Measurements from ENCODE around the gene GRIP2.

- TF ChIP-seq EZH2 (IDR thresholded peaks at IDR 0.05; ENCODE audit: low read length) (no peak), CTCF (optimal IDR thresholded peaks at IDR 0.05 in 1 of 3, IDR thresholded peaks at IDR 0.05 in 1 of 3, conservative IDR thresholded peaks at IDR 0.05 in 1 of 3; ENCODE audit: extremely low read depth in 1 of 3, insufficient read depth in 2 of 3, low read length in 3 of 3) (no peak)
Measured at GRCh38 chr3:14518893-14519292, 21.2 kb downstream of the GRIP2 start.
